Nephron (organoid): ENCODE results near the gene NTM.
A peak's percentile ranks its signal among the peaks of the same experiment; 100 is the strongest.

ENCODE experiments used
- H3K27ac Mint-ChIP-seq, 3 experiments: 2 replicates each; pipeline ENCODE4 v1.8.0; 2020; ENCODE audit warnings: mixed read lengths in 3 of 3, mild to moderate bottlenecking in 2 of 3, moderate library complexity in 1 of 3
- H3K27me3 Mint-ChIP-seq: 2 replicates; pipeline ENCODE4 v1.8.0; 2021; ENCODE audit warnings: low read depth, mild to moderate bottlenecking, moderate library complexity, mixed read lengths
- H3K36me3 Mint-ChIP-seq: 2 replicates; pipeline ENCODE4 v1.8.0; 2020; ENCODE audit warnings: low read depth, mixed read lengths
- H3K4me1 Mint-ChIP-seq: 2 replicates; pipeline ENCODE4 v1.8.0; 2020; ENCODE audit warnings: mixed read lengths
- H3K4me3 Mint-ChIP-seq, 3 experiments: 2 replicates each; pipeline ENCODE4 v1.8.0; 2020; ENCODE audit warnings: mild to moderate bottlenecking in 3 of 3, mixed read lengths in 3 of 3, moderate library complexity in 2 of 3
- H3K9me3 Mint-ChIP-seq: 2 replicates; pipeline ENCODE4 v1.8.0; 2020; ENCODE audit warnings: mixed read lengths
- CTCF ChIP-seq, 3 experiments: fragments of 200-600 bp; sonication (generic); IDR thresholded peaks; one replicate each; pipeline ENCODE4 v1.5.0; 2021; ENCODE audit warnings: antibody characterized with exemption in 3 of 3; ENCODE audit not compliant: unreplicated experiment in 3 of 3

Gene NTM

GRCh38 chr11:131713529-131714134 lies 343.2 kb downstream of the NTM start:
- H3K4me1 Mint-ChIP-seq, result no peaks in the 10 kb centered on the region
- peaks cover 3% of the 10 kb centered on the region for H3K36me3 Mint-ChIP-seq
- TF ChIP-seq CTCF (IDR thresholded peaks at IDR 0.05; ENCODE audit: unreplicated experiment in 3 of 3), result no peak
- H3K27ac Mint-ChIP-seq, result no peak overlapping the region
- H3K9me3 Mint-ChIP-seq, result peaks cover 29% of the 10 kb centered on the region
- H3K4me3 Mint-ChIP-seq, result no peak overlapping the region
- H3K27me3 Mint-ChIP-seq, result peaks cover 11% of the 10 kb centered on the region

GRCh38 chr11:131717616-131718015 lies 347.2 kb downstream of the NTM start:
- TF ChIP-seq CTCF (IDR thresholded peaks at IDR 0.05; ENCODE audit: unreplicated experiment in 3 of 3), result no peak
- Mint-ChIP-seq H3K36me3 (peaks cover 3% of the 10 kb centered on the region), H3K9me3 (peaks cover 19% of the 10 kb centered on the region), H3K27ac (no peak overlapping the region), H3K27me3 (peaks cover 7% of the 10 kb centered on the region), H3K4me3 (no peak overlapping the region), H3K4me1 (no peaks in the 10 kb centered on the region)

GRCh38 chr11:131723088-131723487 lies 352.7 kb downstream of the NTM start:
- no peak overlapping the region for H3K4me3 Mint-ChIP-seq
- H3K36me3 Mint-ChIP-seq, result no peaks in the 10 kb centered on the region
- H3K27ac Mint-ChIP-seq, result peak overlapping the region in 2 of 3 experiments; percentile 27 to 45
- peaks cover 16% of the 10 kb centered on the region for H3K4me1 Mint-ChIP-seq
- TF ChIP-seq CTCF (IDR thresholded peaks at IDR 0.05; ENCODE audit: unreplicated experiment in 3 of 3), result no peak
- H3K9me3 Mint-ChIP-seq, result no peaks in the 10 kb centered on the region
- peaks cover 10% of the 10 kb centered on the region for H3K27me3 Mint-ChIP-seq

GRCh38 chr11:131724436-131724975 lies 354.1 kb downstream of the NTM start:
- no peak for TF ChIP-seq CTCF (IDR thresholded peaks at IDR 0.05; ENCODE audit: unreplicated experiment in 3 of 3)
- Mint-ChIP-seq H3K27me3 (peaks cover 10% of the 10 kb centered on the region), H3K4me1 (peaks cover 16% of the 10 kb centered on the region), H3K36me3 (no peaks in the 10 kb centered on the region), H3K4me3 (no peak overlapping the region), H3K27ac (no peak overlapping the region), H3K9me3 (no peaks in the 10 kb centered on the region)

GRCh38 chr11:131734871-131735270 lies 364.5 kb downstream of the NTM start:
- Mint-ChIP-seq H3K4me3 (no peak overlapping the region), H3K27ac (no peak overlapping the region), H3K9me3 (no peaks in the 10 kb centered on the region), H3K36me3 (no peaks in the 10 kb centered on the region), H3K4me1 (peaks cover 9% of the 10 kb centered on the region), H3K27me3 (peaks cover 51% of the 10 kb centered on the region)
- no peak for TF ChIP-seq CTCF (IDR thresholded peaks at IDR 0.05; ENCODE audit: unreplicated experiment in 3 of 3)

- TF ChIP-seq CTCF (IDR thresholded peaks at IDR 0.05; ENCODE audit: unreplicated experiment in 3 of 3), result peak in 1 of 3 experiments; percentile 11
- Mint-ChIP-seq H3K4me1 (peaks cover 9% of the 10 kb centered on the region), H3K4me3 (no peak overlapping the region), H3K27me3 (peaks cover 65% of the 10 kb centered on the region), H3K36me3 (no peaks in the 10 kb centered on the region), H3K27ac (no peak overlapping the region), H3K9me3 (no peaks in the 10 kb centered on the region)
Measured at GRCh38 chr11:131737357-131737756, 366.9 kb downstream of the NTM start.
